Loucy (cell line): ENCODE results near the gene ADAMTS14.

ENCODE experiments used
- EZH2phosphoT487 ChIP-seq: fragments of 200-600 bp; IDR thresholded peaks from 2 replicates; pipeline ENCODE4 v1.6.1; 2018; ENCODE audit warnings: antibody characterized with exemption, mild to moderate bottlenecking, moderate library complexity, borderline replicate concordance
- TF ChIP-seq, protein P1 (sequence below): fragments of 200-600 bp; sonication (generic); conservative IDR thresholded peaks from 2 replicates; pipeline ENCODE4 v1.5.1; 2014; ENCODE audit warnings: mild to moderate bottlenecking, antibody characterized with exemption, low read length

DNA sequence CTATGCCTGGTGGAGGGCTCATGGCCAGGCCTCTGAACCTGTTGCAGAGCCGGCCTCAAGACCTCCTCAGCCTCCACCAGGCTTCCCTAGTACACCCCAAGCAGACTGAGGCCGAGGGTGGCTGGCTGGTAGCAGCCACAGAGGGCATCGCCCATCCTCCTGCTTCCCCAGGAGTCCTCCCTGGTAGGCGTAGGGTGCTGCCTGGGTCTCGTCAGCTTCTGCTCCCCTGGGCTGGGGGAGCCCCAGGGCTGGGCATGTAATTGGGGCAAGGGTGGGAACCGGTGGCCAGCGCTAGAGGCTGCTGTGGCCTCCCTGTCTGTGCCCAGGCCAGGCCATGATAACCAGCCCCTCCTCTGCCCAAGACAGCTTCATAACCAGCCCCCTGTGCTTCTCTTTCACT, 80.3 kb downstream of the ADAMTS14 start:
- TF ChIP-seq, protein P1, sequence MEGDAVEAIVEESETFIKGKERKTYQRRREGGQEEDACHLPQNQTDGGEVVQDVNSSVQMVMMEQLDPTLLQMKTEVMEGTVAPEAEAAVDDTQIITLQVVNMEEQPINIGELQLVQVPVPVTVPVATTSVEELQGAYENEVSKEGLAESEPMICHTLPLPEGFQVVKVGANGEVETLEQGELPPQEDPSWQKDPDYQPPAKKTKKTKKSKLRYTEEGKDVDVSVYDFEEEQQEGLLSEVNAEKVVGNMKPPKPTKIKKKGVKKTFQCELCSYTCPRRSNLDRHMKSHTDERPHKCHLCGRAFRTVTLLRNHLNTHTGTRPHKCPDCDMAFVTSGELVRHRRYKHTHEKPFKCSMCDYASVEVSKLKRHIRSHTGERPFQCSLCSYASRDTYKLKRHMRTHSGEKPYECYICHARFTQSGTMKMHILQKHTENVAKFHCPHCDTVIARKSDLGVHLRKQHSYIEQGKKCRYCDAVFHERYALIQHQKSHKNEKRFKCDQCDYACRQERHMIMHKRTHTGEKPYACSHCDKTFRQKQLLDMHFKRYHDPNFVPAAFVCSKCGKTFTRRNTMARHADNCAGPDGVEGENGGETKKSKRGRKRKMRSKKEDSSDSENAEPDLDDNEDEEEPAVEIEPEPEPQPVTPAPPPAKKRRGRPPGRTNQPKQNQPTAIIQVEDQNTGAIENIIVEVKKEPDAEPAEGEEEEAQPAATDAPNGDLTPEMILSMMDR, result no peak
- no peak for TF ChIP-seq EZH2phosphoT487
